B cell (primary cell): ENCODE measurements around the gene MISP3.

ENCODE experiments used
- CTCF ChIP-seq: fragments of 200-600 bp; IDR thresholded peaks from one replicate; pipeline ENCODE4 v1.8.0; 2022; ENCODE audit warnings: antibody characterized with exemption, mild to moderate bottlenecking
- EZH2 ChIP-seq: IDR thresholded peaks from 2 replicates; pipeline ENCODE4 v1.6.1; 2012; ENCODE audit warnings: borderline replicate concordance, low read depth, mild to moderate bottlenecking, moderate library complexity, low read length; ENCODE audit not compliant: insufficient read depth, poor library complexity, severe bottlenecking

- TF ChIP-seq EZH2 (no peak), CTCF (no peak)
Measured at GRCh38 chr19:14093117-14093823, 20.7 kb downstream of the MISP3 start.
